NCI-H2029 treated with DMSO at 0.1 percent for 48 hours (cell line): ENCODE data around the gene OGFRL1.

Experiments
- DNase-seq: peaks from one replicate; lab custom pipeline; 2025; lab: John Stamatoyannopoulos, UW

OGFRL1 gene

DNA sequence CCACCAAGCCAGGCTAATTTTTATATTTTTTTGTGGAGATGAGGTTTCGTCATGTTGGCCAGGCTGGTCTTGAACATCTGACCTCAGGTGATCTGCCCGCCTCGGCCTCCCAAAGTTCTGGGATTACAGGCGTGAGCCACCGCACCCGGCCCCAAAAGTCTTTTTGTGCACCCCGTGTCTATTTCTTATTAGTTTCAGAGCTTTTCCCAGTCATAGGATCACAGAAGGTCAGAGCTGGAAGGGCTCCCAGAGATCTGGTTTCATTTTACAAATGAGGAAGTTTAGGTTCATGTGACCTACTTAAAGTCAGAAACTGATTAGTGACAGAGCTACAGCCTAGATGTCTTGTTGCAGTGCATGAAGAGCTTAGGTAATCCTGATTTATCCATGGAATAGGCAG lies 1.6 kb upstream of the OGFRL1 start:
- no peak for DNase-seq

DNA sequence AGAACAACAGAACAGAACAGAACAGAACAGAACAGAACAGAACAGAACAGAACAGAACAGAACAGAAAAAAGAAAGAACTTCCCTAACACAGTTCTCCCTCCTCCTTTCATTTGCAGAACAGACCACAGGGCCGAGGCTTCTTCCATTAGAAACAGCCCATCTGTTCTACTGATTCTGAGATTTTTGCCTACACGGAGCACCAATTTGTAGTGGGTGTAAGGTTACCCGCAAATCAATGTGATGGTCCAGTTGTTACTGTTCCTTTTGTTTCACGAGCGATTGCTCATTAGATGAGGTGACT lies 734 bp upstream of the OGFRL1 start:
- DNase-seq = no peak

DNA sequence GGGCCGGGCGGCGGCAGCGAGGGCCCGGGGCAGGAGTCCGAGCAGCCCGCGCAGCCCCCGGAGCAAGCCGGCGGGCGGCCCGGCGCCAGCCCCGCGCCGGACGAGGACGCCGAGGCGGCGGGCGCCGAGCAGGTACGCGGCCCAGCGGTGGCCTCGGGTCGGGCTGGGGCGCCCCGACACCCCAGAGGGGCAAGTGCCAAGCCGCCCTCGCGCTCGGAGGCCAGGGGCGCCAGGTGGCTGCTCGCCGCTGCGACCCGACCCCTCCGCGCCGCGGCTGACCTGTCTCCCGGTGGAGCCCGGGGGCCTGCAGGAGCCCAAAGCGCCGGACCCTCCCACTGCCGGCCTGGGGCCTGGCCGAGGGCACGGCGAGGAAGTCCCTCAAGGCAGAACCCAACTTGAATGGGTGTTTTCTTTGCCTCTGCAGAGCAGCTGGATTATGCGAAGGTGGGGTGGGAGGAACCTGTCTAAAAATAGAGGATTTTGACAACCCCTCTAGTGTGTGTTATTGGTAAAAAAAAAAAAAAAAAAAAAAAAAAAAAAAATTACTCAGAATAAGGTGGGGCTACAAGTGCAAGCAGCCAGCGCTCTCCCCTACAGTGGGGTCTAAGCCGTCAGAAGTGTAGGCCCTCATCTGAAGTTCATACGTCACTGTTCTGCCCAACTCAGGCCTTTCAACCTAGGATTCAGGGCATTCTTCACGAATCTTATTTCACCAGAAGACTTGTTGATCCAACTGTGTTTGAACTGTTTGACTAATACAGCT lies 609 bp downstream of the OGFRL1 start:
- DNase-seq = no peak

DNA sequence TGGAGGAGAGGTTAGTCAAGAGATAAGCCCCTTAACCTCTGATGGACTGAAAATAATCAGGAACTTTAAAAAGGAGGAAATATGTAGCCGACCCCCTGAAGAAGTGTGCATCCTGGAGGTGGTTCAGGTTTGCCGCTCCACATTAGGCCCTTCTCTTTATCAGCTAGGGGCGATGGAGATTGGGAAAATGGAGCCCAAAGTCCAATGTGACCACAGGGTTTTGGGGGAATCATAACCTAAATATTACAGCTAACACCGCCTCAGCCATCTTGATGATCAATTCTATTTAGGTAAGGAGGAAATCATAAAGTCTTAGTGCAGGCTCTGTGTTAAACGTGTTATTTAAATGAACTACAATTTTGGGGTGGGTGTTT lies 1.2 kb downstream of the OGFRL1 start:
- DNase-seq = no peak

DNA sequence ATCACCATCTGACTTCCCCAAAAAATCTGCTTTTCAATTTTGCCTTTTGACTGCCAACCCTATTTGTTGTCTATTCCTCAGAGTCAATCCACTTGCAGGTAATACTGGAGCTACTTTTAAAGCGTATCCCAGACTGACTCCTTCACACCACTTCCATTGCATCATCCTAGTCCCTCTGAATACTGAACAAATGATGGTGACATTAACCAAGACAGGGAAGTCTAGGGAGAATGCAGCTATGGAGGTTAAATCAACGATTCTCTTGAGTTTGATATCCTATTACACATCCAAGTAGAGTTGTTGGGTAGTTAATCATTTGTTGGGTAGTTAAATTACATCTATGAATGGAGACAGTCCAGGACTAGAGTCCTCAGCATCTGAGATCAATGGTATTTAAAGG lies 2.0 kb downstream of the OGFRL1 start:
- no peak for DNase-seq

DNA sequence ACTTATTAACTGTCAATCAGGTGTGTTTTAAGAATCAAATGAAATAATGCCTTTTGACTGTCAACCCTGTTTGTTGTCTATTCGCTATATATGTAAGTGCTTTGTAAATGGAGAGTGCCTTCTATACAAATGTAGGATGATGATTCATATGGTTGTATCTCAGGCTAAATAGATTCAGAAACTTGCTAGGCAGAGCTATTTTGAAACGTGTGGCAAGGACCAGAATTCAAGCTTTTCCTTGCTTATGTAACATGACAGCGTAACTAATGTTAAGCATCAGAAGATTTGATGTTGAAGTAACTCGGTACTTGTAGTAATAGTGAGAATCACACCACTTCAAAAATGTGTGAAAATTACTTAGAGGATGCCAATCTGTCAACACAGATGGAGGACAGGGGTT lies 3.4 kb downstream of the OGFRL1 start:
- no peak for DNase-seq

DNA sequence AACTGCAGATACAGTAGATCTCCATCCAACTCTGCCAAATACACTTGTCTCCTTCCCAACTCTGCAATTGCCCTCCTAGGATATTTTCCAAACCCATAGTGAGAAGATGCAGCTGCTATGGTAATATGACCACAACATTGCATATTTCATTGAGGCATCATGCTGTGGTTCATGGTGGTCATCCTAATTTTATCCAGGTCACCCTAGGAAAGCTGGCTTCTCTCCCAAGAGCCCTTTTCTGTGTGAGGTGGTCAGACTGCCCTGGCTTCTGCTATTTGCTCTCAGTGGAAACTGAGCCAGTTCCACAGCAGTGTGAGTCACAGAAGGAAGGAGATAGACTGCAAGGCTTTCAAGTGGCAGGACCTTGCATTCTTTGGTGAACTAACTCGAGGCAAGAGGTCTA lies 5.5 kb downstream of the OGFRL1 start:
- DNase-seq = no peak

DNA sequence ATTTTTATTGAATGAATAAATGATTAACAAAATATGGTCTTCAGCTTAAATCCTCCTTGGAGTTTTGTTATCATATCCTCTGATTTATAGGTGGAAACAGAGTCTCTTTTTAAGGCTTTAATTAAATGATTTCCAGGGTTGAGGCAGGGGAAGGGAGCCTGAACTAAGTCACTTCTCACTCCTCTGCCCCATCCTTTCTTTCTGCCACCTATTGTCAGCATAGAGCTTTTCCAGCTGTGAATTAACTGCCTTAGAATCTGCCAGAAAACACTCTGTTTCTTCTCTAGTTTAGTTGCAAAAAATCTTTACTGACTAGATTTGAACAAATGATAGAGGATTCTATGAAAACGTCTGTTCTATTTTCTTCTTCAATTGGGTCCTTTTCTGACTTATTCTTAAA lies 9.8 kb downstream of the OGFRL1 start:
- no peak for DNase-seq

DNA sequence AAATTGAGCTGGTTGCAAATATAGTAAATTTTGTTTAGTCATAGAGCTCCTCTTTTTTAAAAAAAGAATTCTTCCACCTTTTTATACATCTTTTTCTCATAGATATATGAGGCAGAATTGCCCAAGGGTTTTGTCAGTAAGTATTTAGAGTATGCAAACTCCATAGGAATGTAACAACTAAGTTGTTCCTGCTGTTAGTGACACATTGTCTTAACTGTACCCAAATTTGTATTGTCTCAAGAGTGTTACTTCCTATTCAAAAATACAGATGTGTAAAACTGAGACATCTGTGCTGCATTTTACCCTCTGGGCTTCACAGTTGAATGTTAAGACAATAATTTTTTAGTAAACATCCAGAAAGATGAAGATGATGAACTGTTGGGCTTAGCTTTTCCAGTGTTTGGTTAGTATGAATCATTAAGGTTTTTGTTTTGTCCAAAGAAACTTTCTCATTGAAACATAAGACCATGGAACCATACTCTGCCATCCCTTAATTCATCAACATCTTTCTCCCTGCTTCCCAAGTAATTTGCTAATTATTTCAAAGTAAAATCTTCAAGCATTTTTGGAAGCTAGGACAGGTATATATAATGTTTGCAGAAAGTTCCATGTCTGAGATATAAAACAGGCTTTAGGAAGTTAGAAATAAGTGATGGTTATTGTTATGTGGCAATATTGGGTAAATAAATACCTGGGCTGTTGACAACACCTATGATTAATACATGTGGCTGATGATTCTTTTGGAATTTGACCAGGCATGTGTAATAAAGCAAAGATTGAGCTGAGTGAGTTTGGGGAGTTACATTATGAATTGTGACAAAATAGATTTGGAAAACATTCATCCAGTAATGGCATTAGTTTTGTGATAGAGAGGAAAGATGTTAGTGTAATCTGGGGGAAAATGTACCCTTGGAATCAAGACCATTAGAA lies 11.2 kb downstream of the OGFRL1 start:
- no peak for DNase-seq

DNA sequence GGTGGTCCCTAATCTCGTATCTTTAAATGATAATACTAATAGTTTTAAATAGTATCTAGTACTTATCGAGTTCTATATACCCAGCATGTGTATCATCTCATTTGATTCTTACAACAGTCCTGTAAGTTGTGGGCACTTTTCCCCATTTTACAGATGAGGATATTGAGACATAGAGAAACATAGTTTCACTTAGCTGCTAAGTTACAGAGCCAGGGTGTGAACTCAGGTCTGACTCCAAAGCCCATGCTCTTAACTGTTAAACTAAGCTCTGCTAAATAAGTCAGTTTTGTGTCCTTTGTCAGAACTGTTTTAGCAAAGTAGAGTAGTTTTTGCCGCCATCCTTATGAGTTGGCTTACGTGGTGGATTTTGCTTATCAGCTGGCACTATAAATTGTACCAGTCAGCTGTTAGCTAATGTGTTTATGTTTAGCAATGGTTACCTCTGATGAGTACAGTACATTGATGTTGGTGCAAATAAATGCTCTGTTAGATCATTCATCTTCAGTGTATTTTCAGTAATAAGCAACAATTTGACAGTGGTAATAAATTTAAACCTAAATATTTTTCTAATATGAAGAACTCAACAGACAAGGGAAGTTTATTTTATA lies 12.1 kb downstream of the OGFRL1 start:
- no peak for DNase-seq

DNA sequence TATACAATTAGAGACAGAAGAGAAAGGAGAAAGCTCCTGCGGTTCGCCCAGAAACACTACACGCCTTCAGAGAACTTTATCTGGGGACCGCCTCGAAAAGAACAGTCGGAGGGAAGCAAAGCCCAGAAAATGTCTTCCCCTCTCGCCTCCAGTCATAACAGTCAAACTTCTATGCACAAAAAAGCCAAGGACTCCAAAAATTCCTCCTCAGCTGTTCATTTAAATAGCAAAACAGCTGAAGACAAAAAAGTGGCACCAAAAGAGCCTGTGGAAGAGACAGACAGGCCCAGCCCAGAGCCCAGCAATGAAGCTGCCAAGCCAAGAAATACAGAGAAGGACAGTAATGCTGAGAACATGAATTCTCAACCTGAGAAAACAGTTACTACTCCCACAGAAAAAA lies 12.9 kb downstream of the OGFRL1 start:
- no peak for DNase-seq

DNA sequence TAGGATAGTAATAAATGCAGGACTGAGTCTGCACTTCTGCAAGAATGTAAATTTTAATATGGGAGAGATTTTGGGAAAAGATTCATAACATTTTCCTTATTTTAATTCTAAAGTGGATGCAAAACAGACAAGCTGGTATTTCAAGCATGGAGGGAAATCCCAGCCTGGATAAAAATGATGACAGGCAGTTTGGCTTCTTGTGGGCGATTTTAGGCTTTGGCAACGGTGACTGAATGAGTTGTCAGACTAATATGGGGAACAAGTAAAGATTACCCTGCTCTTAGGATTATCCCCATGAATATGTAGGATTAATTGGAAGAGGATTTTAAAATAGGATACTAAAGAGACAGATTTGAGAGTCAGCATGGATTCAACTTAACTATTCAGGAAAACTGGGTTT lies 21.0 kb downstream of the OGFRL1 start:
- no peak for DNase-seq

DNA sequence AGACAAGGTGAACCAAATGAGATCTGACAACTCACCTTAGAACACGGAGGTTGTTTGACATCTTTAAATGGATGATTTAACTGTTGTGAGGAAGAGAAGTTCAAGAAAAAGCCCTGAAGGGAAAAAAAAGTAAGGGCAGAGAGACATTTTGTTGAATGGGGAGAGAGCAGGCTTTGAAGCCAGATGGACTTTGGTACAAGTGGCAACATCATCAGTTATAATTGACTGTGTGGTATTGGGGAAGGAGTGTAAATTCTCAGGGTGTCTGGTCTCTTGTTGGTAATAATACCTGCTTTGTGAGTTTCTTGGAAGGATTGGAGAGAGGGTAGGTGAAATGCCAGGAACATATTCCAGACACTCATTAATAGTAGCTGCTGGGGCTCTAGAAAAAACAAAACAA lies 21.6 kb downstream of the OGFRL1 start:
- no peak for DNase-seq

DNA sequence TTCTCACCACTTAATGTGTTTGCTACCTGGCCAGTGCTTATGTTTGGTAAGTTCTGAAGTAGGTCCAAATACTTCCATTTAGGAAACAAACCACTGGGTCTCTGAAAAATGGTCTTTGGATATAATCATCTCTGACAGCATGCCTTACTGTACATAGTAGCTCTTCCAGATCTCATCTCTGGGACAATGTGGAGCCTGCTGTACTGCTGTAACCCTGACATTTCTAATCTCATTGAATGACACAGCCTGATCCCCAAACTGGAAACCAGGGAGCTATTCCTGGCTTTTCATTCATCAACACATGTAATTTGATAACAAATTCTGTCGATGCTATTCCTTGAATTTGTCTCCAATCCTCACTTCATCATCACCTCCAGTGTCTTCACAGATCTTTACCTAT lies 23.5 kb downstream of the OGFRL1 start:
- DNase-seq = no peak

DNA sequence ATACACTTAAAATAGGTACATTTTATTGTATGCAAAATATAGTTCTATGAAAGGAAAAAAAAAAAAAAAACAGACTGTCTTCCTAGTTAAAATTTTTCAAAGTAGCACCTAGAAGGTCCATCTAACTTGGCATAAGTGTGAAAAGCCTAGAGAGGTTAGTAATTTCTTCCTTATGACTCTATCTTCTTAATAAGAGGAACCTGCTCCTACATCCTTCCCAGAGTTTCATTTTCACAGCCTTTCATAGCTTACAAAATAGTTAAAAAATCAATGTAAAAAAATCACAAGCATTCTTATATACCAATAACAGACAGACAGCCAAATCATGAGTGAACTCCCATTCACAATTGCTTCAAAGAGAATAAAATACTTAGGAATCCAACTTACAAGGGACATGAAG lies 28.8 kb downstream of the OGFRL1 start:
- no peak for DNase-seq

DNA sequence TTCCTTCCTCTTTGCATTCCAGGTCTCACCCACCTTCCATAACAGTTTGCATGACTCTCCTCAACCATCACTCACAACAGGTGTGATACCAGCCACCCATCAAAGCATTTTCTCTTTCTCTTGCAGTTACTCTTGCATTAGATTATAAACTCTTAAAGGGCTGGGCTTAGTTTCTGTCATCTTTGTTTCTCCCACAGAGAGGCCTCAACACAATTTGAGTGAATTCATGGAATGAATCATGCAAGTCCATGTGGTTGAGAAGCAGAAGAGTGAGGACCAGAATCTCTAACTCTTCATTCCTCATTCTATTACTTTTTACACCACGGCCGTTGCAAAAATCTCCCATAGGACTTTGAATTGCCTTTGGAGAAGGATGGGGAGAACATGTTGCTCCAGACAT lies 31.4 kb downstream of the OGFRL1 start:
- no peak for DNase-seq

DNA sequence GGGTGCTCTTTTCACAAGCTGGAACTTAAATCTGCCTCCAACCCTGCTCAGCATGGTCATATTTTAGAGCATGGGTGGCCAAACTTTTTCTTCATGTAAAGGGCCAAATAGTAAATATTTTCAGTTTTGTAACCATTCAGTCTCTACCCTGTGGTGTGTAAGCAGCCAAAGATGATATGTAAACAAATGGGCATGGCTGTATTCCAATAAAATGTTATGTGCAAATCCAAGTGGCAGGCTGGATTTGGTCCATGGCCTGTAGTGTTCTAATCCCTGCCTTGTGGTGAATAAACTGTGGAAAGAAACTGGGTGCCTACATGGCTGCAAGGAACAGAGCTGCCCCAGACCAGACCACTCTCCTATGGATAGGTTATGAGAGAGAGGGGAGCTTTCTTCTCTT lies 32.7 kb downstream of the OGFRL1 start:
- no peak for DNase-seq

DNA sequence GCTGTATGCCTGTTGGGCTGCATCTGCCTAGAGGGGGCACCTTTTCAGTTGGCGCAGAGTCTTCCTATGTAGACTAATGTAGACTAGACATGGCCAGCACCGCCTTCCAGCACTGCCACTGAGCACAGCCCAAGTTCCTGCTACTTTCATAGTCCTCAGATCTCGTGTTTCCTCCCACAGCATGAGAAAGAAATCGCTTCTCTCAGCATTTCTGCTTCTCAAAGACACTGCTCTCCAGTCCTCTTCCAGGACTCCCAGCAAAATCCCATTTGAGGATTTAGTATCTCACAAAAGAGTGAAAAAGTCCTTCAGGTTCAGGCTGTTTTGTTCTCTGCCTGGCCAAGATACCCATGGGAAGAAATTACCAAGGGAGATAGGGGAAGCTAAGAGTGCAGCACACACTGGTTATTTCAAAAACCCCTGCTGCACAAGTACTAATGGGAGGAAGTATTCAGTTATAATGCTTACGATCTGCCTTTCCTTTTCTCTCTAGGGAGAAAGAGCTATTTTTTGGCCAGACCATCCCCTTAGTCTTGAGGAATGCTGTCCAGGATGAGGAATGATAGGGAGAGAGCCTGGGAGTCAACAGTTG lies 35.7 kb downstream of the OGFRL1 start:
- DNase-seq = no peak

DNA sequence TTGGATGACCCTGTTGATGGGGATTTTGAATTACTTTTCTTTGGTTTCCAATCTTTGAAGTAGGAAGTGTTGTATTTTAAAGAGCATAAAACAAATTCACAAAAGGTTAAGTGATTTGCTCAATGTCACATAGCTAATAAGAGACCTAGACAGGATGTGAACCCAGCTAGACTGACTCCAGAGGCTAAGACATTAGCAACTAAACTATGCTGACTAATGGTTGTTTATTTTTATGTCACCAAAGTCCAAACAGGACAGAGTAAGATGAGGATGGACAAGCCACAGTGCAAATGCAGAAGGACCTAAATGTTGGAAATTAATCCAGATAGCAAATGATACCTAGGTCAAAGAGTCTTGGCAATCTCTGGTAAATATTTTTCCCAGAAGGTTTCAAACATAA lies 38.0 kb downstream of the OGFRL1 start:
- DNase-seq = no peak

DNA sequence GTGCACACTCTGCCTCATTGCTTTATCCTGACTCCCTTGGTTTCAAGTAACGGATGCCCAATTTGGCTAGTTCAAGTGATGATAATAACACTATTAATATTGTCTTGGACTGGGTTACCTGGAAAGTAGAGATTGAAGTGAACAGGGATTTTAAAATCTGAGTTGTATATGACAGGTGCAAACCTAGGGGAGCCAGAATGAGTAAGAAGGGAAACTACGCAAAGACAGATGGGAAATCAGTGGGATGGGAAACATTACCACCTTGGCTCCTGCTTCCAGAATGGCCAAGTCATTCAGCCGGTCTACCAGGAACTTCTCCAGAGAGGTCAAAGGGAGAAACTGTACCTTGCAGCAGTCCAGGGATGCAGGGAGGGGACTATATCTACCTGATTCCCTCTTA lies 41.9 kb downstream of the OGFRL1 start:
- no peak for DNase-seq

DNA sequence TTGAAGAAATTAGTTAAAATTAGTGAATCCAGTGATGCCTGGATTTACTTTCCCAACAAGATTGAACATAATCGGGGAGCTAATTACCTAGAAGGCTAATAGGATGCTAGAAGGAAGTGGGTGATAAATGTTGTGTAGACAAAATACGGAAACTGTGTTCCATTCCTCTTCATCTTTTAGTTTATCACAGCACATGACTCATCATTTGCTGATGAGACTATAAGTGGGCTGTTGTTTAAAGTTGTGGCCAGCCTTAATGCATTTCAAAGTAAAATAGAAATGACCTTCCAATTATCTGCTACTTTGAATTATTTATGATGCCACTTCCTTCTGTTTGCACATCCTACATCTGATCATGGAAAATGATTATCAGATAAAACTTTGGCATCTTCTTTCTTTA lies 43.4 kb downstream of the OGFRL1 start:
- no peak for DNase-seq

DNA sequence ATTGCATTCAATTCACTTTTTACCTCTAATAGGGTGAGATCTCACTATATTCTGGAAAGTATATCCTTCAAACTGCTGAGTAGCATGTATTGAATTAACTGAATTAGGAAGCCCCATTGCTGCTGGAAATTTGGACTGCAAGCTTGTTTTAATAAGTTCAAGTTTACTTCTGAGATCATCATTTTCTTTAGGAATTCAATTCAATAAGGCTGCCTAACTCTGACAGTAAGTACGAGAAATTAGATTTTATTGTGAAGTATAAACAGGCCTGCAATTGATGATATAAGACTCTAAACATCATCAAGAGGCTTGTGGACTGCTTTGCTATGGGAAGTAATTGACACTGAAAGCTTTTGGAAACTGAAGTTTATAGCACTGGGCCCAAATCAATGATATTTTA lies 44.4 kb downstream of the OGFRL1 start:
- DNase-seq = no peak

DNA sequence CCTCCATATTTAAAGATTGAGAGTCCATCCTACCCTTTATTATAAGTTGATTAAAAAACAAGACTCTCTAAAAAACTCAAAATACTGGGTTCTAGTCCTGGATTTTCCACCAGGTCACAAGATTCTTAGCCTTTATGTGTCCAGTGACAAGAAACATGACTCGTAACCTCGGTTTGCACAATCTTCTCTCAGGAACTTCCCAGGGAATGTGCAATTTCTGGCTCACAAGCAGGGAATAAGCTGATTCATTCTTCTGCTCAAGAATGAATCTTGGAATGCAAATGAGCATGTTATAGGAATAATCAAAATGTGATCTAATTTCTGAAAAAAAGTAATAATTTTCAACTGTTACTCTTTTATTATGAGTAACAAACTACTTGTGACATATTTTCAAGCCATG lies 45.1 kb downstream of the OGFRL1 start:
- no peak for DNase-seq
